NCI-H345 treated with DMSO at 0.1 percent for 48 hours (cell line): ENCODE measurements around the gene PPP2R2B.
"Not testable (repeated sequence)": the region's sequence is repeated elsewhere in the genome, so short reads cannot be mapped to it uniquely, and the experiment has no call there.

Experiments
- DNase-seq: peaks from one replicate; lab custom pipeline; 2025; ENCODE audit not compliant: unreplicated experiment; lab: John Stamatoyannopoulos, UW

PPP2R2B gene

DNA sequence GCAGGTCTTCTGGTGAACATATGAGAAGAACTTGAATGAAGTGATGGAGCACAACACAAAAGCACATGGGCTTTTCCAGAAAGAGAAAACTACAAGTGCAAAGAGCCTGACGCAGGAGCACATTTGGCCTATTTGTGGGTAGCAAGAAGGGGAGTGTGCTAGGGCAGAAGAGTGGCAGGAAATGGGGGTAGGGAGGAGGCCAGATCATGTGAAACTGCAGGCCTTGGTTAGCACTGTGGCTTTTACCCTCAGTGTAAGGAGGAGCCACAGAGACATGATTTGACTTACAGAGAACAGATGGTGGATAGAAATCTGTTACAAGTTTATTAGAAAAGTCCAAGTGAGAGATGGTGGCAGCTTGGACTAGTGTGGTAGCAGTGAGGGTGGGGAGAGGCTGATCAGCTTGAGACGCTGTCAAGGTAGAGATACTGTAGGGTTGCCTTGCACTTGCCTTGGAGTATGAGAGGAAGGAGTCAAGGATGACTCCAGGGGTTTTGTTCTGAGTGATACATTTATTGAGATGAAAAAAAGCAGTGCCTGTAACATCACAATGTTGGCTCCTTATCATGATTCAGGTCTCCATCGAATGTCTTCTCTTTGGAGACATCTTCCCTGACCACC lies 126.7 kb downstream of the PPP2R2B start:
- no peak for DNase-seq

DNA sequence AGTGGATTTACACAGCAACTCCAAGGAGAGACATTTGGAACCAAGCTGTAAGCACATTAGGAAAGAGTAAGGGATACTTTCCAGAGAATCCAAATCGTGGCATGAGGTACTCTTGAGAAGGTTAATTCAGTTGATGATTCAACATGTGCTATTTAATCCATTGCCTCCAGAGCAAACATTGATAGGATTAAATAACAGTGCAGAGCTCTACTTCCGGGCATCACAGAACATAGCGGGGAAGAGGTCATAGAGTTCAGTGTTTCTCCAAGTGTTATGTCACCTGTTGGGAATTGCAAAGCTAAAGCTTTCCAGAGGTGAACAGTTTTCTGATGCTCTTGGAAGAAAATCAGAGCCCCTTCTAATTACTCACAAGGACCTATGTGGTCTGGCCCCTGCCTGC lies 127.5 kb downstream of the PPP2R2B start:
- DNase-seq: no peak

DNA sequence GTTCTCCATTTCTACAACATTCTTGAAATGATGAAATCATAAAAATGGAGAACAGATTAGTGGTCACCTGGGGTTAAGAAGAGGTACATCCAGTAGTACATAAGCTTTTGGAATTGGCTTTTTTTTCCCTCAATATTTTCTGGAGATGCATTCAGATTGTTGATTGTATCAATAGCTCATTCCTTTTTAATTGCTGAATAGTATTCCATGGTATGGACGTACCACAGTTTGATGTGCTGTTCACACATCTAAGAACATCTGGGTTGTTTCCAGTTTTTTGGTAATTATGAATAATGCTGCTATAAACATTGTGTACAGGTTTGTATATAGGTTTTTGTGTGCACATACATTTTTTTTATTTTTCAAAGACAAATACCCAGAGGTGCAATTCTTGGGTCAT lies 130.0 kb downstream of the PPP2R2B start:
- DNase-seq: no peak

DNA sequence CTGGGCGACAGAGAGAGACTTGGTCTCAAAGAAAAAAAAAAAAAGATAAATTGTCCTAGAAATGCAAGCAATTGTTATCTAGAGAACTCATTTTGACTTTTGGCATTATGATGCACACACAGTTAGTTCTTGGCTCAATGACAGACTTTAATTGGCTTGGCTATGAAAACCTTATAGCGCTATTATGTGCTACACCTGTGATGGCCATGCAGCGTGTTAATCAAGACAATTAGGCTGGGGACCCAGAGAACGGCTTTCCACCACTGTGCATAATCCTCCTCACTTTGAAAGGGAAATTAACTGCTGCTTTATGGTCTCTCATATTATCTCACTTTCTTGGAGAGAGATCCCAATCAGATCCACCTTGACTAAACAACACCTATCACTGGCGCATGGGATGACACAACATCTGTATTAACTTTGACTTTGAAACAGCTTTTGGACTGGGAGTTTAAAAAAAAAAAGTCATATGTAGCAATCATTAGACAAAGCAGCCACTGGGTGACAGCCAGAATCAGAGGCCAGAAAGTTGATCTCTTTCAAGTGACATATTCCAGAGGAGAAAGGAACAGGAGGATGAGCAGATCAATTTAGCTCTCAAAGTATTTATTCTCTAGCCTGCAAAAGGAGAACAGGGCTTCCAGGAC lies 132.5 kb downstream of the PPP2R2B start:
- DNase-seq: no peak

DNA sequence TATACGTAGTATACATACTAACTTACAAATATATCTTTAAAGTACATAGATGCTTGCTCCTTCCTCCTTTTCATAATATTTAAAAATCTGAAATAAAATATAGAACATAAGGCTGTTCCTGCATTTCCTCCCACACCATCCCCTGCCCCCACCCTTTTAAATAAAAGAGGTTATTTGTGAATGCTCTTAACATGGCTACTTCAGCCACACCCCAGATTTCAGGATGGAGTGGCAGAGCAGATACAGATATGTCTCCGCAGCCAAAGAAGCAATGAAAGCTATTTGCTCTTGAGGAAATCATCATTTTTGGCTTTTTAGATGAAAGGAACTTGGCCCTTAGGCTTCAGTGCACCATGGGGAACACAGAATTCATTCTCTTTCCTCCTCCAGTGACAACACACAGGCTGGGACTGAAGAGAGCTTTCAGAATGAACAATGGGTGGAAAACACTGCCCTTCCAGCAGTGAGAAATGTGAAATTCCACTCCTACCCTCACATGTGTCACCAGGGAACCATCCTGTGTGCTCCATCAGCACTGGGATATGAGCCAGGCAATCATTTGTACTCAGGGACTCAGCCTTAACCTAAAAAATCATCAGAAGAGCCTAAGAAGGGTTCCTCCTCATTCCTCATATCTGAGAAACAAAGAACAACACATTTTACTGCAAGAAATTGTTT lies 134.3 kb downstream of the PPP2R2B start:
- DNase-seq: no peak

DNA sequence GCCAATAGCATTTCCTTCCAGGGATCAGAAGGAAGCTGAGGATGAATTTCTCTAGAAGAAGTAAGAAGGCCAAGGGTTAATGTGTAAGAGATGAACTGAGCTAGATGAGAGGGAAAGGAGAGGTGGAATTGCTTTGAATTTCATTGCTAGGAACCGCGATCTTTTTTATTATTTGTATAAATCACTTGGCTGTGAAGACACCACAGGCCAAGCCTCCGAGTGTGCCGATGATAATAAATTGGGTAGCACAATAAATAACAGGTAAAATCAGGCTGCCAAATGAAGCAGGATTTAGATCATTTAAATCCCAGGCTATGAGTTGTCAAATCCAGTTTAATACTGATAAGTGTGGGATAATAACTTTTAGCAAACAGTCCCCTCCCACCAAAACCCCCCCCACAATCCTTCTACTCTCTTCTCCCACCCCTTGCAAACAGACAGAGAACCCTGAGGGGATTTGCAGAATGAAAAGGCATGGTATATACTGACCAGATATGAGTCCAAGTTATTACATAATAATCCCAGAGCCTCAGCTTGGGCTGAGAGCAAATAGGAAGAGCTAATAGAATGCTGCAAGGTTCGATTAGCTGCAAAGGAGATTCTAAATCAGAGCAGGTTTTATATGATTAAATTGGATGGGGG lies 143.5 kb downstream of the PPP2R2B start:
- DNase-seq: no peak

DNA sequence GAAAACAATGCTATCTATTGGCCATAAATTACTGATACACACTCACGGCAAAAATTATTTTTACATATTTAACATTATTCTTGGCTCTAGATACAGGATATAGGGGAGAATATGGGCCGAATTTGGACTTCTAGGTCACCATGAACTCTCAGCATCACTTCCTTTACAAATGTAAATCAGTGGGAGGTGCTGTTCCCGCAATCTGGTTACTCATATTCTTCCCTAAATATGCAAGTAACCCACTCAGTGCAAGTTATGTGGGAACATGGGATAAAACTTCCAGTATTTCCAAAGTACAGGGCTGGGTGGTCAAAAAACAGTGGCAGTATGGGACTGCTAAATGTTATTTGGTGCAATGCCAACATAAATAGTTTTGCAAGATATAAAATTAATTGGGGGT lies 145.6 kb downstream of the PPP2R2B start:
- DNase-seq: no peak

DNA sequence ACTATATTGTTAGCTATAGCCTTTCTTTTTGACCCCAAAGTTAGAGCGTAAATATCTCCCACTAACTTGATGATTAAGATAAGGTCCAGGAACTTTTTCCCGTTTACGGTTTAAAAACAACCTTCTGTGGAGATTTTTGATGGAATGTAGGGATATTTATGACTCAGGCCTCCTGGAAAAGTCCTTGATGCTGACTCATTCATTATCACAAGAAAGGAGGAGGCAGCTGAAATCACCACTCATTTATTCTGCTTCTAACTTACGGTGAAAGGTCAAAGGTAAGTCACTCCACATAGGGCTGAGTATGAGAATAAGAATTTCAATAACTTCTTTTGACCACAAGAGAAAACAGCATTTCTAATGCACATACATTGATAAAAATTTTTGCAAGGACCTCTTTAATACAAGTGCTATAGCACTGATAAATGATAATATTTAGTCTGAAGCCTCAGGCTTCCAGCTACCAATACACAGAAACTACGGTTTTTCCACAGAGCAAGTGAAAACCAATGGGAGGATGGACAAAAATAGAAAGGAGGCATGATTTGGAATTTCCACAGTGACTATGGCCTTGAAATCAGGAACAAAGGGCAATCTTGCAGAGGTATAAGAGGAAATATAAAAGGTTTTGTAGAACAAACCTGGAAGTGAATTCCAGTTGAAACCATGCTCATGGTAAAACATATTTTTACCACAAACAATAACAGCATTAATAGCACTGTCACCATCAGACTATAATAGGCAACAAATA lies 146.5 kb downstream of the PPP2R2B start:
- DNase-seq: no peak

DNA sequence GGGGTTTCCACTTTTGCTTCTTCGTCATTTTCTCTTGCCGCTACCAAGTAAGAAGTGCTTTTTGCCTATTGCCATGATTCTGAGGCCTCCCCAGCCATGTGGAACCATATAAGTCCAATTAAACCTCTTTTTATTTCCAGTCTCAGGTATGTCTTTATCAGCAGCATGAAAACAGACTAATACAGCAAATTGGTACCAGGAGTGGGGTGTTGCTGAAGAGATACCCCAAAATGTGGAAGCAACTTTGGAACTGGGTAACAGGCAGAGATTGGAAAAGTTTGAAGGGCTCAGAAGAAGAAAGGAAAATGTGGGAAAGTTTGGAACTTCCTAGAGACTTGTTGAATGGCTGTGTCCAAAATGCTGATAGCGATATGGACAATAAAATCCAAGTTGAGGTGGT lies 149.8 kb downstream of the PPP2R2B start:
- not testable (repeated sequence) for DNase-seq

DNA sequence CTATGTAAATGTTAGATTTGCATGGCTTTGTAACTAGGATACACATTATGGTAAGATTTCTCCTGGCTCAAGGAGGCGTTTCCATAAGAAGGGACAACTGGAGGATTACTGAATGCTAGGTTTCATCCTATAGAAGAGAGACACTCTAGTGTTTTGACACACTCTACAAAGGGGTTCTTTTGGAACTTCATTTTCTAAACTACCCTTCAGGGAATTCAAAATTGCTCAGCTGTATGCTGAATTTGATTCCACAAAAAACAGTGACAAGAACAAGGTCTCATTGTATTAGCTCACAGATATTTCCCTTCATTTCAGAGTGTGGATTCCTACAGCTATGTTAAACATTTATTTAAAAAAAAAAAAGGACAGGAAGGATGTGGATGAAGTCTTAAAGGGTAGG lies 151.7 kb downstream of the PPP2R2B start:
- DNase-seq: no peak

DNA sequence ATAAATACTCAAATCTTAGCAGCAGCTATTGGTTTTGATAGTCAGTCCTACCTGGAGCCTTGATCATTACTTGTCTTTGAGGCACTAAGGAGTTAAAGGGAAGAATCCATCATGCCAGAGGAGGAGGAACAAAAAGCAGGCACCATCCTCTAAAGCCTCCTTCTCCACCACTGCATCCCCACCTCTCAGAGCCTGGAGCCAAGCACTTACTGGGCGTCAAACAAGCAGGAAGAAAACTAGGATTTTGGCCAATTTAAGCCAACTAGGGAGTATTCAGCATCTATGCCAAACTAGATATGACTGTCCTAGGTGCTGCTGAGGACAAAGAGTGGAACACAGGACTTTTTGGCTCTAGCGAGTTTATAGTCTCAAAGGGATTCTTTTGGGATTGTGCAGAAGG lies 152.5 kb downstream of the PPP2R2B start:
- DNase-seq: no peak

DNA sequence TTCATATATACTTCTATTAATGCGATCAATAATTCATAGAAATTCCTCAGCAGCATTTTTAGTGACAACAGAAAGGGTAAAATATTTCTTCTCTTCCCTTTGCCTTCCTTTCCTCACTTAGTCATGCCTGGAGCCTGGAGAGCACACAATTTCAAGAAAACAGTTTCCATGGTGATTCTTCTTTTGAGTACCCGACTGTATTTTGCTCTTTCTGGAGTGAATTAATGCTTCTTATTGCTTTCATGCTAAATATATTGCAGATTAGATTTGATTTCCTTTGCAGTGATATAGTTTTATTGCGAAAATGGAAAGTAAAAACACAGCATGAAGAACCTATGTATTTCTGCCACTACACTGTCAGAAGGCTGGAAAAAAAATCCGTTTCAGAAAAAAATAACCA lies 153.5 kb downstream of the PPP2R2B start:
- no peak for DNase-seq

DNA sequence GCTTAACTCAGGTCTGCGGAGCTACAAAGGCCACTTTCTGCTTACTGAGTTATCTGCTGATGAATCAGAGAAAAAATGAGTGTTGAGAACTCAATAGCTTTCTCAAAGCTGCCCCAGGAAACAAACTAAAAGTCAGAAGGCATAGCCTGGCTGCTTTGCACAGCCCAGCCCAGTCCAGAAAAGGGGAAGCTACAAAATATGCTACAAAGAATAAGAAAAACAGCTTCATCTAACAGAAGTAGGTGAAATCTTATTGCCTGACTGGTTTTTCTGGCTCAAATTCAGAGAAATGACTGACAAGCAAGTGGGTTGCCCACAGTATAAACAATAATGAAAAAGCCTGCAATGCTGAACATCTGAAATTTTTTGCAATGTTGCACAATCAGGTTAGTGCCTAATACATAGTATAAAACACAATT lies 156.2 kb downstream of the PPP2R2B start:
- DNase-seq: no peak

DNA sequence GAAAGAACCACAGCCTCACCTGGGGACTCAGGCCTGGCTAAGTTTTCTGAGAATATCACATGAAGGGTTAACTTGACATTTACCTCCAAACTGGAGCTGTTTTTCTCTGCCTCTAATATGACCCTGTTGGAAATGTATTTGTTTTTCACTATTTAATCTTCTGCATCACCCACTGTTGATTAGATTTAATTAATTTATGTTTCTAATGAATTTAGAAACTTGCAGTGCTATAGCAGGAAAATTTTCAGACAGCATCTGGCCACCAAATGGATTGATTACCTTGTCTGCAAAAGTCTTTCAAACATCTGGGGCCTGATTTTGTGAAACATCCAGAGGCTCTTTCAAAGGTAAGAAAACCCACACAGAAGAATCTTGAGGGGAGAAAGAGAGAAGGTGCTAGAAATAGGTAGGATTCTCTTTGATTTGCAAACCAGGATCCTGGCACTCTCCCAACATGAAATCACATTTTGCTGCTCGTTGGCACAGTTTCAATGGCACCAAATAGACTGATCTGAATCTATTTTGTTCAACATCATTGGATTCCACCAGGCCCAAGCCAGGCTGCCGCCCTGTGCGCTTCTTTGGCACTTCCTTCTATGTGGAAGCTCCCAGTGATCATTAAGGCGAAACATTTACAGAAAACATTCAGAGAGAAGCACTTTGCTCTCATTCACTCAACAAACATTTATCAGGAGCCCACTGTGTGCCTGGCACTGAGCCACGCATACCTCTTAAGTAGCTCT lies 157.3 kb downstream of the PPP2R2B start:
- DNase-seq: no peak

DNA sequence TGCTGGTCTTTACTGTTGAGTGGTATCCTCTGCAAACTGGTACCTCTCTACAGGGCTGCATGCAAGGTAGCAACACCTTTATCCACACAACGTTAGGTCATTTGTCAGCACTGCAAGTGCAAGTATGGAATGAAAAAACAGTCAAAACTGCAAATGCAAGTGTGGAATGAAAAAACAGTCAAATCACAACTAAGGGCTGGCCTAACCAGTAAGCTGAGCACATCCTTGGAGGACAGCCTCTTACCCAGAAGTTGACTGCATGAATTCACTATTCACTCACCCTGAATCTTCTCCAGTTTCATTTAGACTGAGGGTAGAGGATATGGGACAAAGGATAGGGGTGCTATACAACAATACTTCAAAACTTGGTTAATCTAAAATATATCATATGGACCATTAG lies 158.4 kb downstream of the PPP2R2B start:
- DNase-seq: no peak

DNA sequence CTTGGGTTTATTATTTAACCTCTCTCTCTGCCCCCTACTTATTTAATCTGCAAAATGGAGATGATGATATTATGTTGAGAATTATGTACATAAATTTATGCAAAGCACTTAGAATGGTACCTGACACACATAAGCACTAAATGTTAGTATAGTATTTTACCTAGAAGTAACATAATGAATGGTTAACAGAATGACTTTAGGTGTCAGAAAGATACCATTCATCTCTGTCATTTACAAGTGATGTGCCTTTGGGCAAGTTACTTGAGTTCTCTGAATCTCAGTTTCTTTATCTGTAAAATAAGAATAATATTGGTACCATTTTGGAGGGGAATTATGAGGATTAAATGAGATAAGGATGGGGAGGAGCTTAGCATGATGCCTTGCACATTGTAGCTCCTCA lies 159.4 kb downstream of the PPP2R2B start:
- no peak for DNase-seq

DNA sequence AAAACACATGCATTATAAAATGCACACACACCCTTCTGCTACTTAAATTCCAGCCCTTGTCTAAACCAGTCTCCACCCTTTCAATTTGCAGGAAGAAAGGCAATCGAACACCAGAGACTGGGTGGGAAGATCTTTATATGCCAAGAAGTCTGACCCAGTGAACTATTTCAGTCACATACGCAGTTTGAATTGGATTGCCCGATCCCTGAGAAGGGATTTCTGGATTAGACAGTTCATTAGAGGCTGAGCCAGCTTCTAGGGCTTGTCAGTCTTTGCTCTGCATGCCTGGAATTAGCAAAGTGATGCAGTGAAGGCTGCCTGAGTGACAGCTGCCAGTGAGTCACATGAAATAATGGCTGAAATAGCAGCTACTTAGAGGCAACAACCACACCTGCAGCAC lies 159.9 kb downstream of the PPP2R2B start:
- DNase-seq: no peak

DNA sequence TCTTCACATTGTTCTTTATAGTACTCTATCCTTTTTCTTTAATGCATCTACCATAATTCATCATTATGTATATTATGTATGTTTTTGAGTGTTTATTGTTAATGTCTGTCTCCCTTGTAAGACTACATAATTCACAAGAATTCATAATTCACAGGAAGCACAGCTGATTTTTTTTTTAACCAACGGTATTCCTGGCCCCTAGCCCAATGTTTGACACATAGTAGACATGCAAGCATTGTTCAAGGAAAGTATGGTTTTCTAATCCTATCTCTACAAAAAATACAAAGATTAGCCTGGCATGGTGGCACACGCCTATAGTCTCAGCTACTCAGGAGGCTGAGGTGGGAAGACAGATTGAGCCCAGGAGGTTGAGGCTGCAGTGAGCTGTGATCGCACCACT lies 160.6 kb downstream of the PPP2R2B start:
- DNase-seq: no peak

DNA sequence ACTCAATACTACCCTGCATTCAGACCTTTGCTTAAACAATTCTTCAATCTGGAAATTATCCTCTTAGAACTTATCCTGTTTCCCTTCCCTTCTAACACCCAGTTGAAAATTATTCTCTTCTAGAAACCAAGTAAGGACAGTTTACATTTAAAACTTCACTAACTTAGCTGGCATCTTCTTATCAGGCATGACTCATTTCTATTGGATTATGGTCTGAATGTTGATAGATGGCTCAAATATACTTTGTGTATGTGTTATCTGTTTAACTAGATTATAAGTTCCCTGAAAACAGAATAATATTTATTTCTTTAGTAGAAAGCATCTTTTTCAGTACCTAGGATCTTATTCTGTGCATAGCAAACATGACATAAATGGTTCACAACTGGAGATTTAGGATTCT lies 161.9 kb downstream of the PPP2R2B start:
- no peak for DNase-seq

DNA sequence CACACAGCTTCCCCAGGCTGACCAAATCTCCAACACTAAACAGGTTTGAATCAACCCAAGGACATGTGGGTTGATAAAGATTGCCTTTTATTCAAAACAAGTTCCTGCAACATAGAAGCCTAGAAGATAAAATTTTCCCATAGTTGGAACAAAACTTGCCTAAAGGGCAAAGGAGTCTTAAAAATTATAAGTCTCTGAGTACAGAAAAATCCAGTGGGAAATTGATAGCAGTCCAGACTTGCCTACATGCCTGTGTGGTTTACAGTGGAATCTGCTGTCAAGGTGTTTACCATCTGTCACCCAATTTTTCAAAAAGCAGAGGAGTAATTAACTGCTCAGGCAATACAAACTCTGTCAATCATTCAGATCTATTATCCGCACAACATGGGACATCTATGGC lies 168.2 kb downstream of the PPP2R2B start:
- DNase-seq: no peak

DNA sequence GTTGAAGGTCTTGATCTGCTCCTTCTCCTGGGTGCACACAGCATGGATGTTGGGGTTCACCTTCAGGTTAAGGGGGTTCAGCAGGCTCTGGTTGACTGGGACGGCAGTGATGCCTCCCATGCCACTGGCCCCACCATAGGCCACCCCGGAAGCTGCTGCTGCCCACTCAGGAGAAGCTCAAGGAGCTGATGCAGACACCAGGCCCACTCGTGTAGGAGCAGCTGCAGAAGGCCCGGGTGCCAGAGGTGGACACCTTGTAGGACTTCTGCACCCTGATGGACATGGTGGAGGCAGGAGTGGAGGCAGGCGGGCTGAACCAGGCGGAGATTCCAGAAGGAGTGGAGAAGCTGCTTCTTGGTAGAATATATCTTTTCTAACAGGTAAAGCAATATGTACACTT lies 171.2 kb downstream of the PPP2R2B start:
- DNase-seq: no peak
